OCI-LY3 (cell line): ENCODE data around the gene PTAFR.

Source experiments
- CTCF ChIP-seq: fragments of 200-600, 300-600 bp; sonication (generic); IDR thresholded peaks from 2 replicates; pipeline ENCODE4 v1.5.1; 2014; ENCODE audit warnings: antibody characterized with exemption, low read length, low read depth
- EZH2phosphoT487 ChIP-seq: fragments of 200-600 bp; shearing (Covaris generic); IDR thresholded peaks from 2 replicates; pipeline ENCODE4 v1.6.1; 2018; ENCODE audit warnings: antibody characterized with exemption, mixed run types, low read depth

GRCh38 chr1:28190996-28191645 is 14.6 kb upstream of the PTAFR start:
- TF ChIP-seq CTCF (no peak), EZH2phosphoT487 (no peak)
